Kidney glomerular epithelial cell (primary cell): Measurements from ENCODE around the gene IGLL5.

Source experiments
- DNase-seq: peaks from one replicate; lab custom pipeline; 2025; lab: John Stamatoyannopoulos, UW

Gene IGLL5

DNA sequence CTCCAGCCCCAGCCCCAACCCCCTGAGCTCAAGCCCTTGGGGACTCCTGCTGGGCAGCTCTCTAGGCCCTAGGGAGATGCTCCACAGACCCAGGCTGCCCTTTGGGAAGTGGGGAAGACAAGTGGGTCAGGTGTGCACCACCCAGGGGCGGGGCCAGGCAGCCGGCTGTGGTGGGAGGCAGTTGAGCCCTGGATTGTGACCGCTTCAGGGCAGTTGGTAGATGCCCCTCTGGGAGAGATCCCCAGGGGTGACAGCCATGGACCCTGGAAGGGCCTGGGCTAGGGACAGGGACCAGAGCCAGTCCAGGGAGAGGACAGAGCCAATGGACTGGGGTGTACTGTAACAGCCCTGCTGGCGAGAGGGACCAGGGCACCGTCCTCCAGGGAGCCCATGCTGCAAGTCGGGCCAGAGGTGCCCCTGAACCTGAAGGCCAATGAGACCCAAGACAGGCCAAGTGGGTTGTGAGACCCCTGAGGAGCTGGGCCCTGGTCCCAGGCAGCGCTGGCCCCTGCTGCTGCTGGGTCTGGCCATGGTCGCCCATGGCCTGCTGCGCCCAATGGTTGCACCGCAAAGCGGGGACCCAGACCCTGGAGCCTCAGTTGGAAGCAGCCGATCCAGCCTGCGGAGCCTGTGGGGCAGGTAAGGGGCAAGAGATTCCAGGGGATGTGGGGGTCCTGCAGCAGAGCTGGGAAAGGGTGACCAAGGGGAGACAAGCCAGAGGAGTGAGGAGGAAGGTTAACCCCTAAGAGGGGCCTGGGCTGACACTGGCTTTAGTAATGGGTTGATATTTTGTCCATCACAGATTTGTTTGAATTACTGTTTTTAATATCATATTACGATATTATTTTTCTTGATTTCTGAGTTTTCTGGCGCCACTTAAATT is at the start of gene IGLL5:
Gene IGLL5 (plus strand): TSS at position 196 of the 883 bp plus-strand sequence. CDS start 238 bp downstream, at position 434.
- DNase-seq: no peak

- DNase-seq: no peak
Measured at GRCh38 chr22:22838148-22838786, 49.3 kb upstream of the IGLL5 start.

GRCh38 chr22:22839570-22840314 is 47.9 kb upstream of the IGLL5 start:
- no peak for DNase-seq

DNA sequence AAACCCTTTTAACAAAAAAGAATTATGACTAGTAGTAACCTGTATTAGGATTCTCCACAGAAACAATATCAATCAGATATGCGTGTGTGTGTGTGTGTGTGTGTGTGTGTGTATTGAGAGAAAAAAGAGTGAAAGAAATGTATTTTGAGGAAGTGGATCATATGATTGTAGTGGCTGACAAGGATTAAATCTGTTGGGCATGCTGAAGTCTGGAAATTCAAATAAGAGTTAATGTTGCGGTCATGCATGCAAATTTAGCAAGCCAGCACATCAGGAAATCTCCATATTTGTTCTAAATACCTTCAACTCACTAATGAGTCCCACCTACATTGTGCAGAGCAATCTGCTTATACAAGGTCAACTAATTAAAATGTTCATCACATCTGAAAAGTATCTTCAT is 46.8 kb upstream of the IGLL5 start:
- DNase-seq: no peak

DNA sequence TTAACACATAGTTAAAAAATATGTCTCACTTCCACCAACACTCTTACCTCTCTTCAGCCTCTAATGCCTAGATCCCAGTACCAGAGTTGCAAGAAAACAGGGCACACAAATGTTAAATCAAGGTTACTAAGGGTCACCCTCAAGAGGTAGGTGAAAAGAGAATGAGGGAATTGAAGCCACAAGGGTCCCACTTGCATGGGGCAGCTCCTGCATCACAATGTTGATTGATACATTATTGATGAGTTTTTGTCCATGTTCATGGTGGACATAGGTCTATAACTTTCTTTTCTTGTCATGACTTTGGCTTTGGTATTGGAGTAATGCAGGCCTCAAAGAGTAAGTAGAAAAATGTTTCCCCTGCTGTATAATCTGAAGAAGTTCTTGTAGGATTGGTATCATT is 46.0 kb upstream of the IGLL5 start:
- no peak for DNase-seq

DNA sequence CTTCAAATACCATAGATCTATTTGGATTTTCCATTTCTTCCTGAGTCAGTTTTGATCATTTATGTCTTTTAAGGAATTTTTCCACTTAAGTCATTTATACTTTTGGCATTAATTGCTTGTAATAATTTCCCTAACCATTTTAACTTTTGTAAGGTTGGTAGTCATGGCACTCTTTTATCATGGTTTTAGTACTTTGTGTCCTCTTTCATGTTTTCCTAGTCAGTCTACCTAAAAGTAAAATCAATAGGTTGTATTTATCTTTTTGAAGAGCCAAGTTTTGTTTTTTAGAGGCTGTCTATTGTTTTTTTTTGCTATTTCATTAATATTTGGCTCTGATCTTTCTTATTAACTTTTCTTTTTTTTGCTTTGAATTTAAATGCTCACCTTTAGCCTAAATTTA is 45.5 kb upstream of the IGLL5 start:
- DNase-seq: no peak

DNA sequence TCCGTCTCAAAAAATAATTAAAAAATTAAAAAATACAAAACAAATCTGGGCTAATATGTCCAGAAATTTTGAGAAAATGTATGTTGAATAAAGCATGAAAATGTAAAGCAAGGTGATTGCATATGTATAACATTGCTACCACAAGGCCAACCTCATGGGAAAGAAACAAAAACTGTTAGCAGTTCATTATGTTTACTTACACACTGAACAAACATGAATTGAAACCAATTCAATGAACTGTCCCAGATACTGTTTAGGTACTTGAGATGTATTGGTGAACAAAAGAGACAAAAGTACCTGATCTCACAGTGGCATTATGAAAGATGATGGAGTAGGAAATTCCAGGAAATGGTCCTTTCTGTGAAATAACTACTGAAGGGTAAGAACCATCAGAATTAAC is 43.8 kb upstream of the IGLL5 start:
- DNase-seq: no peak

DNA sequence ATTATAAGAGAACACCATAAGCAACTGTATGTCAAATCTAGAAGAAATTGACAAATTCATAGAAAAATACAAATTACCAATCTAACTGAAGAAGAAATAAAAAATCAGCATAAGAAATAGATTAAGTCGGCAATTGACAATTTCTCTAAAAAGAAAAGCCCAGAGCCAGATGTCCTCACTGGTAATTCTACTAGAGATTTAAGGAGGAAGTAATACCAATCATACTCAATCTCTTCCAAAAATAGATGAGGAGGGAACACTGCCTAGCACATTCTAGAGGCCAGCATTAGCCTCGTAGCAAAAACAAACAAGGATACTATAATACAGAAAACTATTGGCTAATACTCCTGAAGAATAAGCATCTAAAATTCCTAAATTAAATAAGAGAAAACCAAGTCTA is 40.4 kb upstream of the IGLL5 start:
- DNase-seq: no peak

GRCh38 chr22:22848364-22848866 is 39.2 kb upstream of the IGLL5 start:
- DNase-seq: peak; percentile 39

DNA sequence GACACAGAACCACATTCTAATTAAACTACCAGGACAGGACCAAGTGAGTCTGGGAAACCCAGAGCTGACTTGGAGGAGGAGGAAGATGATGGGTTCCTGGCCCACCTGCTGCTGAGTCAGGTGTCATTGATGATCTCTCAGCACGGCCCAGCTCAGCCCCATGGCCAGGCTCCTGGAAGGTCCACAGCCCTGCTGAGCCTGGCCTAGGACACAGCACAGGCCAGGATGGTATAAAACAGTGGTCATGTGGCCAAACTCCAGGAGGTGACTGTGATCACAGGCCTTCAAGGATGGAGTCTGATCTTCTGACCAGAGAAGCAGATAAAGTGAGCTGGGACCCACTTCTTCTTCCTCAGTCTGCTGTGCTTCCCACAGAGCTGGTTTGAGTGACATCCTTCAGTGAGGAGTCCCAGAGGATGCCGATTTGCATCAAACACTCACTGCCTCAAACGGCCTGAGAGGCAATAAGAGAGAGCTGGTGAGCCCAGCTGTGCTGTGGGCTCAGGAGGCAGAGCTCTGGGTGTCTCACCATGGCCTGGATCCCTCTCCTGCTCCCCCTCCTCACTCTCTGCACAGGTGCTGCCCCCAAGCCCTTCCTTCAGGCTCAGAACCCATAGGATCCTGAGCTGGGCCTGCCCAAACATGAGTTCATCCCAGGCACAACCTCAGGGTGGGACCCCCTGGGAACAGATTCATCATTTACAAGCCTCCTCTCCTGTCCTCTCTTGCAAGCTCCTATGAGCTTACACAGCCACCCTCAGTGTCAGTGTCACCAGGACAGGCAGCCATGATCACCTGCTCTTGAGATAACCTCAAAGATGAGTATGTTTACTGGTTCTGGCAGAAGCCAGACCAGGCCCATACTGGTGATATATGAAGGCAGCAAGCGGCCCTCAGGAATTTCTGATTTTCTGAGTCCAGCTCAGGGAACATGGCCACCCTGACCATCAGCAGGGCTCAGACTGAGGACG is 37.7 kb upstream of the IGLL5 start:
- no peak for DNase-seq

- DNase-seq: no peak
Measured at GRCh38 chr22:22851969-22852368, 35.6 kb upstream of the IGLL5 start.

DNA sequence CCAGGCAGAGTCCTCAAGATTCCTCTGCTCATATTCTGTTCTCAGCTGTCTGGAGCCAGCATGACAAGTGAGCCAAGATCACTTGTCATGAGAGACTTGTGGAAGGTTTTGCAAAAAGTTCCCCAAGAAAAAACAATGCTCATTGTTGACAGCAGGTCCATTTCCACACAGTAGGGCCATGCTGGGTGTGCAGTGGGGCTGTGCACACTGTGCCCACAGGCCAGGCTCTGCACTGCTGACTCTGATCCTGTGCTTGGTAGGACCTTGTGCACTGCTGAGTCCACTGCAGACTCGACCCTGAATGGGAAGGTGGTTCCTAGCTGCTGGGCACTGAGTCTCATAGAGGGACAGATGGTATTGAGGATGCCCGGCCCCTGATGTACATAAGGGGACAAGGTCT is 33.9 kb upstream of the IGLL5 start:
- DNase-seq: no peak

GRCh38 chr22:22854466-22854865 is 33.1 kb upstream of the IGLL5 start:
- no peak for DNase-seq

GRCh38 chr22:22855085-22855484 is 32.5 kb upstream of the IGLL5 start:
- DNase-seq: no peak

DNA sequence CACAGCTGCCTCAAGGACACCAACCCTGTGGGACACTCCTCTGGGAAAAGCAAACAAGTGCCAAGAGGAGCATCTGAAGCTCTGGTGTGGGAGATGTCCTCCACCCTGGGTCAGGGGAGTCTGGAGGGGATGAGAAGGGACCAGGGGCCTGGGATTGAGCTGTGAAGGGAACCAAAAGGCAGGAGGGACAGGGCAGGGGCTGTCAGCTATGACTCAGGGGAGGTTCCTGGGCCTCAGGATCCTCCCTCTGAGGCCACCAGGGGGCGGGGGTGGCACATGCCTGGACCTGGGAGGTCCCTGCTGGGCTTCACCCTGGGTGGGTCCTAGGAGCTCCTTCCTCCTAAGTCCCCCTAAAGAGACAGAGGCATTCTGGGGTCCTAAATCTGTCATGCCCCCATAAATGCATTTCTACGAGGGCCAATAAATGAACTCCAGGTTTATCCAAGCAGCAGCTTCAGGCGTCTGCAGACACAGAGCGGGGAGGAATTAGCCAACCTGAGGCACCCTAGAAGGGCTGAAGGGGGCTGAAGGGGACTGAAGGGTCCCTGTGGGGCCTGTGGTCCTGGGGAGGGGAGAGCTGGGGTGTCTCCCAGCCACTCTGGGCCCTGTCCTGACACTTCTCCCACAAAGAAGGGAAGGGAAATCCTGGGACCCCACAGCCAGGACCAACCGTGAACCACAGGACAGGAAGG is 31.9 kb upstream of the IGLL5 start:
- DNase-seq: no peak

- no peak for DNase-seq
Measured at GRCh38 chr22:22856364-22856763, 31.3 kb upstream of the IGLL5 start.

DNA sequence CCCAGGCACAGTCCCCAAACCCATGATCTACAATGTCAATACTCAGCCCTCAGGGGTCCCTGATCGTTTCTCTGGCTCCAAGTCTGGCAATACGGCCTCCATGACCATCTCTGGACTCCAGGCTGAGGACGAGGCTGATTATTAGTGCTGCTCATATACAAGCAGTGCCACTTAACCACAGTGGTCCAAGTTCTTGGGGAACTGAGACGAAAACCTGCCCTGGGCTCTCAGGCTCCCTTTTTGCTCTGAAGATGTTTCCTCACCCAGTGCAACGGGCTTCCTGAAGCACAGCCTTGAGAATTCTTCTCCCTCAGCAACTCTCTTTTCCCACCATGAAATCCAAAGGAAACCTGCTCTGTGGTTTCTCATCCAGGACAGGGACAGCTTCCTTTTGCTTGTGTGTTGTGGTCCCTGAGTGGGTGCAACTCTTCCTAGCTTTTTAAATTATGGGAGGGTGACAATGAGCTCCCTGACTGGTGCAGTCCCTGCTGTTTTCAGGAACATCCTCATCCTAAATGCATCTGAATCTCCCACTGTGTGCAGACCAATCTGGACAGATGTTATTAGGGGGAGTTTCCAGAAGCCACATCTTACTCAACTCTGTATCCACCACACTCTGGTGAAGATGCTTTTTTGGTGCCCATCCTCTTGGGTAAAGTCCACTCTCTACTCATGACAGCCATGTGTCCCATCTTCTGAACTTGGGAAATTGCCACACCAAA is 30.6 kb upstream of the IGLL5 start:
- DNase-seq: no peak

DNA sequence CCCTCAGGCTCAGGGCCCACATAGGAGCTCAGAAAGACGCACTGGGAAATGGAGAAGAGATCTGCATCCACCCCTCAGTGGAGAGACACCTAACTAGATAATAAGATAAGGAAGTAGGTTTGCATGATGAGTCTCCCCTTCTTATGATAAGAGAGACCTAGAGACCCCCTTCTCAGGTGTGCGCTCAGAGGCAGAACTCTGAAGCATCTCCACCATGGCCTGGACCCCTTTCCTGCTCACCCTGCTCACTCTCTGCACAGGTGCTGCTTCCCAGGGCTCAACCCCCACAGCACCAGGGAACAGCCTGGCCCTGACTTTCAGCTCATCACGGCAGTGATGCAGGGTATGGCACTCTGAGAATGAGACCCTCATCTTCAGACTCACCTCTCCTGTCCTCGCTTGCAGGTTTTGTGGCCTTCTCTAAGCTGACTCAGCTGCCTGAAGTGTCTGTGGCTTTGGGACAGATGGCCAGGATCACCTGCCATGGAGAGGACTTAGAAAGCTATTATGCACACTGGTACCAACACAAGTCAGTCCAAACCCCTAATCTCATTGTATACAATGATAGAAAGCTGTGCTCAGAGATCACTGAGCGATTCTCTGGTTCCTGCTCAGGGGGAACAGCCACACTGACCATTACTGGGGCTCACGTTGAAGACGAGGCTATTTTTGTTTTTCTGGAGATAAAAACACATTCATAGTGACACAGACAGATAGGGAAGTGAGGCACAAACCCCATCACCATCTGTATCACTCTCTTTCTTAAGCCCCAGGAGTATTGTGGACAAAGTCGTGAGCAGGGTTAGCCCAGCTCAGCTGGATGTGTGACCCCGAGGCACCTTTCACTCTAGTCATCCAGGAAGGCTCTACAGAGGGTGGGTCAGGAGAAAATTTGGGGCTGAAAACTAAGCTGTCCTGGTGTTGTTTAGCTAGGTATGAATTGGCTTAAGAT is 29.7 kb upstream of the IGLL5 start:
- DNase-seq: no peak

DNA sequence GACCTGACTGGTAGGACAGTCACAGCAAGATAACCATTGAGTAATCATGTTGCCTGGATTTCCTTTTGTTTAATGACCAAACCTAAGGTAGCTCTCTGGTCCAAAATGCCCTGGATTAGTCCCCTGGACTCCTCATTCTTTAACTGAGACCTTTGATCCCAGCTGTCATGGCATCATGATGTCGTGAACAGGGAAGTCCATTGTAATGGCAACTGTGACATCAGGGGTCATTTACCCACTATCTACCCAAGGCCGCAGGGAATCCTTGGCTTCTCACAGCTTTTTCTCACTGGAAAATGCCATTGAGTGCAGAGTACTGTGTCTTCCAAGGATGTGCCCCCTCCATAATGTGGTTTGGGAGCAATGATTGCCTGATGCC is 29.1 kb upstream of the IGLL5 start:
- no peak for DNase-seq
